Measurements from ENCODE around the gene NRGN. TPM values are rescaled to one million over a fixed set of nuclear protein-coding genes. Genes with fewer than 3 reads are reported as not detected.

NRGN gene
- total RNA-seq, 1 experiment from 2014 or later: 2.9 TPM

- DNase-seq (ENCODE audit: low spot score) (no peak), ATAC-seq (no peak)
- Mint-ChIP-seq H3K4me1 (no peaks in the 10 kb centered on the region), H3K9me3 (no peaks in the 10 kb centered on the region), H3K36me3 (no peaks in the 10 kb centered on the region), H3K4me3 (no peak overlapping the region), H3K27ac (no peak overlapping the region), H3K27me3 (ENCODE audit: low read depth) (no peaks in the 10 kb centered on the region)
- ChIA-PET POLR2A (no interaction called here), CTCF (interaction anchor here (1.8 to 2.8 kb wide), 2 partner anchors 10 to 21 kb away, joined by 7 to 12 read pairs; partner anchors contain the start of gene ESAM)
- TF ChIP-seq SMAD4 (CRISPR knock-in tag; IDR thresholded peaks at IDR 0.05): no peak
- no peak for TF ChIP-seq ZBTB21 (CRISPR knock-in tag; IDR thresholded peaks at IDR 0.05; ENCODE audit: borderline replicate concordance)
- no peak for TF ChIP-seq JUN (CRISPR knock-in tag; IDR thresholded peaks at IDR 0.05)
- no peak for TF ChIP-seq TEAD4 (CRISPR knock-in tag; IDR thresholded peaks at IDR 0.05)
- TF ChIP-seq, protein P1, sequence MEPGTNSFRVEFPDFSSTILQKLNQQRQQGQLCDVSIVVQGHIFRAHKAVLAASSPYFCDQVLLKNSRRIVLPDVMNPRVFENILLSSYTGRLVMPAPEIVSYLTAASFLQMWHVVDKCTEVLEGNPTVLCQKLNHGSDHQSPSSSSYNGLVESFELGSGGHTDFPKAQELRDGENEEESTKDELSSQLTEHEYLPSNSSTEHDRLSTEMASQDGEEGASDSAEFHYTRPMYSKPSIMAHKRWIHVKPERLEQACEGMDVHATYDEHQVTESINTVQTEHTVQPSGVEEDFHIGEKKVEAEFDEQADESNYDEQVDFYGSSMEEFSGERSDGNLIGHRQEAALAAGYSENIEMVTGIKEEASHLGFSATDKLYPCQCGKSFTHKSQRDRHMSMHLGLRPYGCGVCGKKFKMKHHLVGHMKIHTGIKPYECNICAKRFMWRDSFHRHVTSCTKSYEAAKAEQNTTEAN (CRISPR knock-in tag; IDR thresholded peaks at IDR 0.05): no peak
- TF ChIP-seq, protein P2, sequence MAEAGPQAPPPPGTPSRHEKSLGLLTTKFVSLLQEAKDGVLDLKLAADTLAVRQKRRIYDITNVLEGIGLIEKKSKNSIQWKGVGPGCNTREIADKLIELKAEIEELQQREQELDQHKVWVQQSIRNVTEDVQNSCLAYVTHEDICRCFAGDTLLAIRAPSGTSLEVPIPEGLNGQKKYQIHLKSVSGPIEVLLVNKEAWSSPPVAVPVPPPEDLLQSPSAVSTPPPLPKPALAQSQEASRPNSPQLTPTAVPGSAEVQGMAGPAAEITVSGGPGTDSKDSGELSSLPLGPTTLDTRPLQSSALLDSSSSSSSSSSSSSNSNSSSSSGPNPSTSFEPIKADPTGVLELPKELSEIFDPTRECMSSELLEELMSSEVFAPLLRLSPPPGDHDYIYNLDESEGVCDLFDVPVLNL (CRISPR knock-in tag; IDR thresholded peaks at IDR 0.05; ENCODE audit: borderline replicate concordance, low read depth): no peak
- TF ChIP-seq ZNF396 (CRISPR knock-in tag; IDR thresholded peaks at IDR 0.05; ENCODE audit: borderline replicate concordance): no peak
- no peak for TF ChIP-seq ZSCAN18 (CRISPR knock-in tag; IDR thresholded peaks at IDR 0.05)
- TF ChIP-seq, protein P3, sequence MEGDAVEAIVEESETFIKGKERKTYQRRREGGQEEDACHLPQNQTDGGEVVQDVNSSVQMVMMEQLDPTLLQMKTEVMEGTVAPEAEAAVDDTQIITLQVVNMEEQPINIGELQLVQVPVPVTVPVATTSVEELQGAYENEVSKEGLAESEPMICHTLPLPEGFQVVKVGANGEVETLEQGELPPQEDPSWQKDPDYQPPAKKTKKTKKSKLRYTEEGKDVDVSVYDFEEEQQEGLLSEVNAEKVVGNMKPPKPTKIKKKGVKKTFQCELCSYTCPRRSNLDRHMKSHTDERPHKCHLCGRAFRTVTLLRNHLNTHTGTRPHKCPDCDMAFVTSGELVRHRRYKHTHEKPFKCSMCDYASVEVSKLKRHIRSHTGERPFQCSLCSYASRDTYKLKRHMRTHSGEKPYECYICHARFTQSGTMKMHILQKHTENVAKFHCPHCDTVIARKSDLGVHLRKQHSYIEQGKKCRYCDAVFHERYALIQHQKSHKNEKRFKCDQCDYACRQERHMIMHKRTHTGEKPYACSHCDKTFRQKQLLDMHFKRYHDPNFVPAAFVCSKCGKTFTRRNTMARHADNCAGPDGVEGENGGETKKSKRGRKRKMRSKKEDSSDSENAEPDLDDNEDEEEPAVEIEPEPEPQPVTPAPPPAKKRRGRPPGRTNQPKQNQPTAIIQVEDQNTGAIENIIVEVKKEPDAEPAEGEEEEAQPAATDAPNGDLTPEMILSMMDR (IDR thresholded peaks at IDR 0.05): no peak
- TF ChIP-seq MXD4 (CRISPR knock-in tag; IDR thresholded peaks at IDR 0.05; ENCODE audit: borderline replicate concordance): no peak
- no peak for TF ChIP-seq TEAD1 (CRISPR knock-in tag; IDR thresholded peaks at IDR 0.05)
- TF ChIP-seq NFE2L1 (CRISPR knock-in tag; IDR thresholded peaks at IDR 0.05): no peak
- no peak for TF ChIP-seq TCF7 (CRISPR knock-in tag; IDR thresholded peaks at IDR 0.05; ENCODE audit: low read depth)
- TF ChIP-seq FOXK1 (CRISPR knock-in tag; IDR thresholded peaks at IDR 0.05): no peak
- no peak for TF ChIP-seq NR2C2 (CRISPR knock-in tag; IDR thresholded peaks at IDR 0.05)
- no peak for TF ChIP-seq SMAD3 (CRISPR knock-in tag; IDR thresholded peaks at IDR 0.05; ENCODE audit: borderline replicate concordance)
These were observed 44.3 kb downstream of the NRGN start for GRCh38 chr11:124784051-124784450.

- Mint-ChIP-seq H3K9me3 (no peaks in the 10 kb centered on the region), H3K4me1 (peaks cover 42% of the 10 kb centered on the region), H3K36me3 (no peaks in the 10 kb centered on the region), H3K27me3 (ENCODE audit: low read depth) (no peaks in the 10 kb centered on the region), H3K27ac (no peak overlapping the region), H3K4me3 (no peak overlapping the region)
- ChIA-PET POLR2A (no interaction called here), CTCF (interaction anchor here (2.9 kb wide), 1 partner anchor 25 kb away, joined by 11 read pairs; no protein-coding TSS in a partner anchor)
- no peak for ATAC-seq
- no peak for DNase-seq (ENCODE audit: low spot score)
- no peak for TF ChIP-seq SMAD3 (CRISPR knock-in tag; IDR thresholded peaks at IDR 0.05; ENCODE audit: borderline replicate concordance)
- TF ChIP-seq MYBL2 (CRISPR knock-in tag; IDR thresholded peaks at IDR 0.05): no peak
- TF ChIP-seq NR3C1 (CRISPR knock-in tag; conservative IDR thresholded peaks at IDR 0.05; ENCODE audit: low read depth): no peak
- TF ChIP-seq, protein P3 (IDR thresholded peaks at IDR 0.05): no peak
- TF ChIP-seq ELF4 (CRISPR knock-in tag; IDR thresholded peaks at IDR 0.05; ENCODE audit: low read depth): no peak
- TF ChIP-seq ZNF512 (CRISPR knock-in tag; IDR thresholded peaks at IDR 0.05; ENCODE audit: borderline replicate concordance): no peak
- no peak for TF ChIP-seq FOXP1 (CRISPR knock-in tag; IDR thresholded peaks at IDR 0.05; ENCODE audit: borderline replicate concordance)
- no peak for TF ChIP-seq SOX15 (CRISPR knock-in tag; IDR thresholded peaks at IDR 0.05)
- TF ChIP-seq, protein P1 (CRISPR knock-in tag; IDR thresholded peaks at IDR 0.05): no peak
- TF ChIP-seq EMX1 (CRISPR knock-in tag; IDR thresholded peaks at IDR 0.05): no peak
- TF ChIP-seq CDX4 (CRISPR knock-in tag; IDR thresholded peaks at IDR 0.05; ENCODE audit: borderline replicate concordance): no peak
- TF ChIP-seq FOXK1 (CRISPR knock-in tag; IDR thresholded peaks at IDR 0.05): no peak
These were observed 48.8 kb downstream of the NRGN start for GRCh38 chr11:124788521-124788920.
